ENCODE data around the gene RIMKLA.

The RIMKLA gene

GRCh38 chr1:42335809-42336518, 44.6 kb upstream of the RIMKLA start:
- DNase-seq (ENCODE audit: low read depth, low spot score): peak; percentile 51
- in situ Hi-C loops (cut with HindIII; ENCODE audit: low sequenced_read_pairs): no loop called here
- peak overlapping the region; percentile 75 for H3K4me3 ChIP-seq (ENCODE audit: low read depth, low read length)
- no peak for TF ChIP-seq CTCF (IDR thresholded peaks at IDR 0.05; ENCODE audit: low read depth, low read length)

- TF ChIP-seq CTCF (IDR thresholded peaks at IDR 0.05; ENCODE audit: low read depth, low read length): no peak
- DNase-seq (ENCODE audit: low read depth, low spot score): no peak
- in situ Hi-C loops (cut with HindIII; ENCODE audit: low sequenced_read_pairs): no loop called here
- no peak overlapping the region for H3K4me3 ChIP-seq (ENCODE audit: low read depth, low read length)
These were observed 43.6 kb upstream of the RIMKLA start for GRCh38 chr1:42336978-42337377.

- DNase-seq (ENCODE audit: low read depth, low spot score): peak; percentile 24
- in situ Hi-C loops (cut with HindIII; ENCODE audit: low sequenced_read_pairs): no loop called here
- no peak for TF ChIP-seq CTCF (IDR thresholded peaks at IDR 0.05; ENCODE audit: low read depth, low read length)
These were observed 40.5 kb upstream of the RIMKLA start for GRCh38 chr1:42340093-42340492.

GRCh38 chr1:42340901-42341300, 39.7 kb upstream of the RIMKLA start:
- in situ Hi-C loops (cut with HindIII; ENCODE audit: low sequenced_read_pairs): no loop called here
- H3K4me3 ChIP-seq (ENCODE audit: low read depth, low read length): no peak overlapping the region
- no peak for DNase-seq (ENCODE audit: low read depth, low spot score)
- TF ChIP-seq CTCF (IDR thresholded peaks at IDR 0.05; ENCODE audit: low read depth, low read length): no peak

More at GRCh38 chr1:42340093-42340492, 40.5 kb upstream of the RIMKLA start:
- no peak overlapping the region for H3K4me3 ChIP-seq (ENCODE audit: low read depth, low read length)

GRCh38 chr1:42343049-42343448, 37.5 kb upstream of the RIMKLA start:
- no peak for TF ChIP-seq CTCF (IDR thresholded peaks at IDR 0.05; ENCODE audit: low read depth, low read length)
- DNase-seq (ENCODE audit: low read depth, low spot score): no peak
- in situ Hi-C loops (cut with HindIII; ENCODE audit: low sequenced_read_pairs): no loop called here
- H3K4me3 ChIP-seq (ENCODE audit: low read depth, low read length): no peak overlapping the region

- in situ Hi-C loops (cut with HindIII; ENCODE audit: low sequenced_read_pairs): no loop called here
- TF ChIP-seq CTCF (IDR thresholded peaks at IDR 0.05; ENCODE audit: low read depth, low read length): no peak
- no peak overlapping the region for H3K4me3 ChIP-seq (ENCODE audit: low read depth, low read length)
- no peak for DNase-seq (ENCODE audit: low read depth, low spot score)
These were observed 32.1 kb upstream of the RIMKLA start for GRCh38 chr1:42348498-42348897.

Measured in astrocyte of the spinal cord (primary cell).